Subcutaneous adipose tissue (tissue), 4 donors: ENCODE results near the gene CNTN4. TPM values are rescaled to one million over a fixed set of nuclear protein-coding genes. Genes with fewer than 3 reads are reported as not detected.

Experiments
- CTCF ChIP-seq: fragments of 450-650 bp; IDR thresholded peaks from one replicate; pipeline ENCODE4 v1.5.1; 2016; ENCODE audit warnings: low read depth, mild to moderate bottlenecking, control low read depth, antibody characterized with exemption, moderate library complexity
- total RNA-seq, 4 donors: library from RNA; depleted of rRNA; stranded (reverse); fragments of >200 nt; gene quantifications; one replicate each; pipeline ENCODE4 v1.1.0, GENCODE V29; 2016

CNTN4 gene
- total RNA-seq, 4 donors from 2014 or later: 4.2 to 10.5 (median 4.6) TPM

- TF ChIP-seq CTCF: no peak
These were observed 693.8 kb downstream of the CNTN4 start for GRCh38 chr3:2792432-2792831.

- no peak for TF ChIP-seq CTCF
These were observed 695.3 kb downstream of the CNTN4 start for GRCh38 chr3:2793987-2794386.

GRCh38 chr3:2802429-2802828 lies 703.8 kb downstream of the CNTN4 start:
- no peak for TF ChIP-seq CTCF

- TF ChIP-seq CTCF: no peak
These were observed 708.8 kb downstream of the CNTN4 start for GRCh38 chr3:2807514-2807913.

- no peak for TF ChIP-seq CTCF
These were observed 712.1 kb downstream of the CNTN4 start for GRCh38 chr3:2810723-2811122.

- TF ChIP-seq CTCF: no peak
These were observed 720.9 kb downstream of the CNTN4 start for GRCh38 chr3:2819571-2819970.

- TF ChIP-seq CTCF: no peak
These were observed 723.9 kb downstream of the CNTN4 start for GRCh38 chr3:2822611-2823010.
